Activated T-helper 9 cell treated with anti-CD3 and anti-CD28 coated beads, Interleukin-2, amount 50 U/mL, for 16 hours (primary cell): ENCODE data around the gene PGGHG.
"Not testable (repeated sequence)": the region's sequence is repeated elsewhere in the genome, so short reads cannot be mapped to it uniquely, and the experiment has no call there.

Source experiments
- DNase-seq: peaks from one replicate; pipeline ENCODE4 v3.0.0-alpha.2; 2020; ENCODE audit warnings: low read depth

The PGGHG gene

DNA sequence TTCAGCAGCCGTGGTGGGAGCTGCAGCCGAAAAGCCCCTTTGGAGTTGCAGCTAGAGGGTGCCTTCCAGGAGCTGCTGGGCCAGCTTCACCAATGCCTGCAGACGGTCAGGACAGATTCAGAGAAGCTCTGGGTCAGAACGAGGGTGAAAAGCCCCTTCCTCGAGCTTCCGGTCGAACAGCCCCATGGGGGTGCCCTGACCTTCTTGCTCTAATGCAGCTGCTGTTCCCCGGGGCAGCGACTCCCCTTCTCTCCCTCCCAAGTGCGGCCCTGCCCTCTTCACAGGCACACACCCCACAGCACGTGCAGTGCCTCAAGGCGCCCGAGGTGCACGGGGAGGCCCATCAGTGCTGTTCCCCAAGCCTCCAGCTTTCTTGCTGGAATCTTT is 41.4 kb downstream of the PGGHG start:
- no peak for DNase-seq

GRCh38 chr11:330694-331357 is 41.9 kb downstream of the PGGHG start:
- no peak for DNase-seq

DNA sequence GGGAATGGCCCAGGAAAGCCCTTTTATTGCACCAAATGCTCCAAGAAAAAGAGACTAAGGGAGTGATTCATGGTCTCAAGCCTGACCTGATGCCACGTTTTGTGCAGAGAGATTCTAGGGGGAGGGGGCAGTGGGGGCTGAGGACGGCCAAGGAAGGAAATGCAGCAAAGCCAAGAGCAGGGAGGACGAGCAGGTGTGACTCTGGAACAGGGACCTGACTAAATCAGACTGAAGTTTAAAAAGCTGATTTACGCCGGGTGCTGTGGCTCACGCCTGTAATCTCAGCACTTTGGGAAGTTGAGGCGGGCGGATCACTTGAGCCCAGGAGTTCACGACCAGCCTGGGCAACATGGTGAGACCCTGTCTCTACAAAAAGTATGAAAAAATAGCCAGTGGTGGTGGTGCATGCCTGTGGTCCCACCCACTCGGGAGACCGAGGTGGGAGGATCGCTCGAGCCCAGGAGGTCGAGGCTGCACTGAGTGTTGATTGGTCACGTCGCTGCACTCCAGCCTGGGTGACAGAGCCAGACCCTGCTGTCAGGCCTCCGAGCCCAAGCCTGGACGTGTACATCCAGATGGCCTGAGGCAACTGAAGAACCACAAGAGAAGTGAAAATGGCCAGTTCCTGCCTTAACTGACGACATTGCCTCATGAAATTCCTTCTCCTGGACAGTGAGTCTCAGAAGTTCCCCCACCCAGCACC is 42.6 kb downstream of the PGGHG start:
- no peak for DNase-seq

DNA sequence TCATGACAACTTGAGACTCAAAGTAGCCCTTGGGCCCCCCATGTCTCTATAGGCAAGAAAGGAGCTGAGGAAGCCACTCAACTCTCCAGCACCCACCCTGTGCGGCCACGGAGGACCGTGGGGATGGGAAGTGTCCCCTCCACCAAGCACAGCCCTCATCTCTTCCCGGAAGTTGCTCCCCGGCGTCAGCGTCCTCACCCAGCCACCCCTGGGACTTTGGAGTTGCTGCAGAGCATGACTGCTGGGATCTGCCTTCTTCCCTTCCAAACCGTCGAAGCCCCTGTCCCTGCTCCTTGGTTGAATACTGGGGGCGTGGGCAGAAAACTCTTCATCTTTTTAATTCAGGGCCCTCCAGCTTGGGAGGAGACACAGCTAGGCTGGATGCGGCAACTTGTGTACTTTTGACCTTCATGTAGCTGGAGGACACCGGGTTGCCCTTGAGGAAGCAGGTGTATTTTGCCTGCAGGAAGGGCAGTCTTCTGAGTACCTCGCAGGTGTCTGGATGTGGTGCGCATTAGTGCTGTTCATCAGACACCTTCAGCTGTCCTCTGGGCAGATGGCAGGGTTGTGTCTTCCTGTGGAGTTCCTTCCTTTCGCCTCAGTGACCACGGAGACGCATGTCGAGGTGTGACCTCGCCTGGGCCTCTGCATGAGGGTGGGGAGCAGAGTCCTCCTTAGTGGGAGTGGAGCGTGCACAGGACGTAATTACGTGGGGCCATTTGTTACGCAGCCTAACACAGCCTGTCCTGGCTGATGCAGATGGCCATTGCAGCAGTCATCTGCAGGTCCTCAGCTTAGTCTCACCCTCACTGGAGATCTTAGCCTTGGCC is 43.9 kb downstream of the PGGHG start:
- no peak for DNase-seq

GRCh38 chr11:333616-334263 is 44.8 kb downstream of the PGGHG start:
- DNase-seq, result not testable (repeated sequence)

- no peak for DNase-seq
These were observed 45.5 kb downstream of the PGGHG start for GRCh38 chr11:334264-334994.

DNA sequence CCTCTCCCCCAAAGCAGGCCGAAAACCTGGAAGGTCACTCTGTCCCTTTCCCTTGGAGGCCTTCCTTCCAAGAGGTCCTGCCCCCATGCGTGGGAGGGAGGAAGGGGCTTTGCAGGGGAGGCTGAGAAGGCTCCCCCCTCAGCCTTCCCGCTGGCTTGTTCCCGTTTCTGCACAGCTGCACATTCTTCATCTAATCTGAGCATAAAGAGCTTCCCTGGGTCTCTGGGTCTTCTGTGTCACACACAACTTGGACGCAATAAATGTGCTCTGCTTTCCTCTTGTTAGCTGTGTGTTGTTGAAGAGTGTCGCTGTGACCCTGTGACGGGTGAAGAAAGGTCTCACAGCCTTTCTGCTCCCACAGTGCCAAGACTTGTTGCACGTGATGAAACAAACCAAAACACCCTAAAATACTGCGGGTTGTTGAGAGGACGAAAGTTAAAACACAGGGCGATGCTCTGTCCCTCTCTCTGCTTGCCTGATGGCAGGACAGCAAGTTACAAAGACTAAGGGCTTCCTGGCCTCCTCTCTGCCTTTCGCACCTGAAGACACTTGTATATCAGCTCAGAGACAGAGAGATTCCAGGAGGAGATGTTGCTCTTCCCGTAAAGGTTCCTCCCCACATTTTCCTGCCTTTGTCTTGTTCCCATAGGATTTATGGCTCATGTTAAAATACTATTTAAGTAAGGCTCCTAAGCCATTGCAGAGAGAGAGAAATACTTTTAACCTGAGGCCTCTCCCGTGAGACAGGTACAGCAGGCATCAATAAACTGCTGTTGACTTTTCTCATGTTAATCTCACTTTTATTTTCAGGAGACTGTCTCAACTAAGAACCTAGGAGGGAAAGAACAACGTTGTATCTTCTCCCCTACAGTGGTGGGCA is 47.1 kb downstream of the PGGHG start:
- no peak for DNase-seq

GRCh38 chr11:336659-337198 is 47.8 kb downstream of the PGGHG start:
- no peak for DNase-seq

DNA sequence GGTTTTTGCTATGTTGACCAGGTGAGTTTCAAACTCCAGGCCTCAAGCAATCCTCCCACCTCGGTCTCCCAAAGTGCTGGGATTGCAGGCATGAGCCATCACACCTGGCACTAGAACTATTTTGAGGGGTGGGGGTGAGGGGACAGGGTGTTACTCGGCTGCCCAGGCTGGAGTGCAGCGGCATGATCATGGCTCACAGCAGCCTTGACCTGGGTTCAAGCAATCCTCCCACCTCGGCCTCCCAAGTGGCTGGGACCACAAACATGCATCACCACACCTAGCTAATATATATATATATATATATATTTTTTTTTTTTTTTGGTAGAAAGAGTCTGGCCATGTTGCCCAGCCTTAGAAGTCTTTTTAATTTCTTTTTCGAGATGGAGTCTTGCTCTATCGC is 48.8 kb downstream of the PGGHG start:
- DNase-seq, result no peak

GRCh38 chr11:339963-340362 is 51.0 kb downstream of the PGGHG start:
- DNase-seq, result no peak

GRCh38 chr11:340539-341512 is 51.9 kb downstream of the PGGHG start:
- DNase-seq, result no peak

DNA sequence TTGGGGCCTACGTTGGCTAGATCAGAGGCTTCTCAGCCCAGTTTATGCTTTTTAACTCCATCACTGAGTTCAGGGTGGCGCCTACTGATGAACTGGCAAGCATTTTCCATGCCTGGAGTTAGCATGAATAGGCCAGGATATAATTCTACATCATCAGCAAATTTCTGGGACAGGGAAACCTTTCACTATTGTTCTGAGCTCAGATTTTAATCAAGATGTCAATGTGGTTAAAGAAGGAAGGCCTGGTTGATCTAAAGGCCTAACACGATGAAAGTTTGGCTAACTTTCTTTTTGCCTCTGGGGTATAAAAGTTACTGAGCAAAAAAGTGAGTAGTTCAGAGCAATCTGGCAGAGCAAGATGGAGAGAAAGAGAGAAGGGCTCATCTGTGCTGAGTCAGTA is 53.4 kb downstream of the PGGHG start:
- no peak for DNase-seq

DNA sequence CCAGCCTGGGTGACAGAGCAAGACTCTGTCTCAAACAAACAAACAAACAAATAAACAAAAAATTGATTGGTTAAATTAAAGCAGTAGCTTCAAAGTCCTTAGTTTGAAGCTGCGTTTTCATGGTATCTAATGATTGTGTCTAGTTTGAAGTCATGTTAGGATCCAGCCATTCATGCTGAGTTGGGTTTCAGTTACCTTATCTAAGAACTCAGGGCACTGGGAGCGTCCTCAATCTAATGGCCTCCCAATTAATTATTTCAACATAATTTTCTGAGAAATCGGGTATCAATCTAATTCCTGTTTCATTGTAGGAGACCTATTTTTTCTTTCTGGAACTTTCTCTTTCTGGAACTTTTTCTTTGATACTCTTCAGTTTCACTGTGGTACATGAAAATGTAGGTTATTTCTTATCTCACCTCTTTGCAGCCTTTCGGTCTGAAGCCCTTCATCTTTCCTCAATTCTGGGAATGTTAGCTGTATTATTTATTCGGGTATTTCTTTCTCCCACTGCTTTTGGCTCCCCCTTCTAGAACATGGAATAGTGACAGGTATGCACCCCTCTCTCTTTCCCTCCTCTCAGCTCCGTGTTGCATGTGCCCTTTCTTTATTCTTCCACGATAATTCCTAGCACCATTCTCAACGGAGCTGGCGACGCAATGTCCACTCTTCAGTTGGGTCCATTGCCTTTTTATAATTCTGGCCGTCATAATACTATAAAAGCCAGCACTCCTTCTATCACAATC is 56.1 kb downstream of the PGGHG start:
- no peak for DNase-seq
